OCI-LY3 (cell line): ENCODE data around the gene ABTB2.

Experiments
- H2AFZ ChIP-seq: fragments of 200-600, 300-600 bp; shearing (Covaris generic); 2 replicates; pipeline ENCODE4 v1.6.0; 2014; ENCODE audit warnings: antibody characterized with exemption, low read depth, low read length
- H3K27ac ChIP-seq: fragments of 200-600, 300-600 bp; sonication (generic); 2 replicates; pipeline ENCODE4 v1.5.1; 2014; ENCODE audit warnings: mild to moderate bottlenecking, low read length, moderate library complexity, mixed read lengths
- H3K27me3 ChIP-seq: fragments of 200-600, 300-600 bp; sonication (generic); 2 replicates; pipeline ENCODE4 v1.6.1; 2014; ENCODE audit warnings: low read depth, low read length, mixed read lengths
- H3K36me3 ChIP-seq: fragments of 200-600, 300-600 bp; sonication (generic); replicated peaks from 2 replicates; pipeline ENCODE3; 2014; ENCODE audit warnings: low read depth, low read length, mixed read lengths
- H3K4me1 ChIP-seq: fragments of 300-600, 200-600 bp; sonication (generic); 2 replicates; pipeline ENCODE4 v1.6.1; 2014; ENCODE audit warnings: low read length, mixed read lengths
- H3K4me2 ChIP-seq: fragments of 200-600, 300-600 bp; sonication (generic); 2 replicates; pipeline ENCODE4 v1.6.1; 2014; ENCODE audit warnings: low read length, mixed read lengths
- H3K4me3 ChIP-seq: fragments of 300-600, 200-600 bp; sonication (generic); 2 replicates; pipeline ENCODE4 v1.5.1; 2014; ENCODE audit warnings: antibody characterized with exemption, mild to moderate bottlenecking, low read length, moderate library complexity
- H3K79me2 ChIP-seq: fragments of 300-600, 200-600 bp; shearing (Covaris generic); 2 replicates; pipeline ENCODE4 v1.6.1; 2014; ENCODE audit warnings: mild to moderate bottlenecking, low read length, mixed read lengths
- H3K9ac ChIP-seq: fragments of 300-600, 200-600 bp; shearing (Covaris generic); 2 replicates; pipeline ENCODE4 v1.6.0; 2014; ENCODE audit warnings: mild to moderate bottlenecking, low read length, moderate library complexity
- H3K9me3 ChIP-seq: fragments of 200-600, 300-600 bp; shearing (Covaris generic); 2 replicates; pipeline ENCODE4 v1.6.1; 2014; ENCODE audit warnings: low read length, mixed read lengths; ENCODE audit not compliant: insufficient read depth
- H4K20me1 ChIP-seq: fragments of 200-600, 300-600 bp; sonication (generic); 2 replicates; pipeline ENCODE4 v1.6.1; 2016; ENCODE audit warnings: low read length, mixed read lengths; ENCODE audit not compliant: insufficient read depth
- CTCF ChIP-seq: fragments of 200-600, 300-600 bp; sonication (generic); IDR thresholded peaks from 2 replicates; pipeline ENCODE4 v1.5.1; 2014; ENCODE audit warnings: antibody characterized with exemption, low read length, low read depth
- EZH2phosphoT487 ChIP-seq: fragments of 200-600 bp; shearing (Covaris generic); IDR thresholded peaks from 2 replicates; pipeline ENCODE4 v1.6.1; 2018; ENCODE audit warnings: antibody characterized with exemption, mixed run types, low read depth

ABTB2 gene

GRCh38 chr11:34146411-34146810, 211.4 kb downstream of the ABTB2 start:
- Histone ChIP-seq H3K27ac (peak overlapping the region; percentile 99), H3K27me3 (no peaks in the 10 kb centered on the region), H3K9me3 (no peaks in the 10 kb centered on the region), H4K20me1 (no peaks in the 10 kb centered on the region), H3K36me3 (peaks cover 86% of the 10 kb centered on the region), H3K79me2 (peaks cover 4% of the 10 kb centered on the region; the same call in 1 of the 2 replicates), H3K4me1 (peaks cover 45% of the 10 kb centered on the region), H3K4me2 (peak overlapping the region; percentile 73), H3K4me3 (peak overlapping the region; percentile 11; the same call in 1 of the 2 replicates), H3K9ac (peak overlapping the region; percentile 78), H2AFZ (no peak overlapping the region)
- TF ChIP-seq CTCF (no peak), EZH2phosphoT487 (no peak)

- peak overlapping the region; percentile 51 for H3K4me3 ChIP-seq
- no peaks in the 10 kb centered on the region for H3K27me3 ChIP-seq
- H4K20me1 ChIP-seq, result no peaks in the 10 kb centered on the region
- peaks cover 87% of the 10 kb centered on the region for H3K36me3 ChIP-seq
- H3K9me3 ChIP-seq, result no peaks in the 10 kb centered on the region
- peaks cover 4% of the 10 kb centered on the region; the same call in 1 of the 2 replicates for H3K79me2 ChIP-seq
- H3K4me2 ChIP-seq, result peak overlapping the region; percentile 73
- TF ChIP-seq CTCF (no peak), EZH2phosphoT487 (no peak)
- H3K9ac ChIP-seq, result peak overlapping the region; percentile 78
- H2AFZ ChIP-seq, result no peak overlapping the region
- peaks cover 45% of the 10 kb centered on the region for H3K4me1 ChIP-seq
- peak overlapping the region; percentile 99 for H3K27ac ChIP-seq
Measured at GRCh38 chr11:34145847-34146381, 211.9 kb downstream of the ABTB2 start.

- Histone ChIP-seq H3K4me3 (peak overlapping the region; percentile 51), H3K27me3 (no peaks in the 10 kb centered on the region), H3K36me3 (peaks cover 87% of the 10 kb centered on the region), H3K79me2 (peaks cover 4% of the 10 kb centered on the region; the same call in 1 of the 2 replicates), H3K9me3 (no peaks in the 10 kb centered on the region), H3K9ac (peak overlapping the region; percentile 78), H2AFZ (no peak overlapping the region), H3K27ac (peak overlapping the region; percentile 99), H3K4me2 (peak overlapping the region; percentile 73), H3K4me1 (peaks cover 45% of the 10 kb centered on the region), H4K20me1 (no peaks in the 10 kb centered on the region)
- no peak for TF ChIP-seq CTCF
- TF ChIP-seq EZH2phosphoT487, result no peak
Measured at GRCh38 chr11:34145073-34145472, 212.7 kb downstream of the ABTB2 start.

- Histone ChIP-seq H3K36me3 (peaks cover 83% of the 10 kb centered on the region), H3K27ac (no peak overlapping the region), H3K4me2 (no peak overlapping the region), H3K79me2 (peaks cover 4% of the 10 kb centered on the region; the same call in 1 of the 2 replicates), H4K20me1 (no peaks in the 10 kb centered on the region), H3K4me1 (peaks cover 45% of the 10 kb centered on the region), H3K4me3 (no peak overlapping the region), H3K9me3 (no peaks in the 10 kb centered on the region), H3K9ac (no peak overlapping the region), H3K27me3 (no peaks in the 10 kb centered on the region), H2AFZ (no peak overlapping the region)
- TF ChIP-seq CTCF (no peak), EZH2phosphoT487 (no peak)
Measured at GRCh38 chr11:34143048-34143447, 214.8 kb downstream of the ABTB2 start.
